GM12878 (cell line): Measurements from ENCODE around the gene KCNV2. TPM values are rescaled to one million over a fixed set of nuclear protein-coding genes. Genes with fewer than 3 reads are reported as not detected.

Experiments used
- ATAC-seq: fragments of 200-7000 bp; cut with Tn5 transposase; 3 replicates; pipeline ENCODE4 v1.9.1; 2020; ENCODE audit warnings: mild to moderate bottlenecking, moderate library complexity
- BruUV-seq: library from RNA; stranded (reverse); fragments of 400-500 nt; replicated peaks from 2 replicates; lab custom pipeline; 2021; lab: Mats Ljungman, UMichigan
- CTCF ChIA-PET: fragments of 300-600 bp; sonication (Branson Sonifier 250); formaldehyde crosslinking; extraction: SDS; loops from one replicate; lab custom pipeline; 2021; ENCODE audit warnings: inconsistent platforms; lab: Yijun Ruan, JAX
- POLR2A ChIA-PET: fragments of 350-600 bp; formaldehyde crosslinking; extraction: SDS; loops from one replicate; lab custom pipeline; 2021; ENCODE audit warnings: inconsistent platforms; lab: Charles Lee
- RAD21 ChIA-PET: fragments of 300-600 bp; sonication (Branson Sonifier 250); formaldehyde crosslinking; loops from one replicate; lab custom pipeline; 2023; ENCODE audit warnings: antibody characterized with exemption; ENCODE audit not compliant: unreplicated experiment; lab: Charles Lee
- SMC1A ChIA-PET: fragments of 300-600 bp; sonication (Branson Sonifier 250); formaldehyde crosslinking; loops from one replicate; lab custom pipeline; 2023; ENCODE audit not compliant: unreplicated experiment, uncharacterized antibody; lab: Charles Lee
- DNase-seq: peaks from one replicate; pipeline ENCODE4 v3.0.0-alpha.2; 2011; ENCODE audit warnings: low read depth, low spot score
- FAIRE-seq: peaks from 3 replicates; lab custom pipeline; 2011; peaks lifted over from hg19 to GRCh38; lab: Jason Lieb, UNC
- H2AFZ ChIP-seq: 2 replicates; pipeline ENCODE4 v1.6.0; 2011; ENCODE audit warnings: low read depth, low read length, control low read depth; ENCODE audit not compliant: control insufficient read depth
- H3K27ac ChIP-seq: 2 replicates; pipeline ENCODE4 v1.5.1; 2011; ENCODE audit warnings: control low read depth; ENCODE audit not compliant: control insufficient read depth, insufficient read depth
- H3K27me3 ChIP-seq, 2 experiments: replicated peaks in 1 of 2; 2 replicates each; pipeline versions ENCODE4 v1.6.0 to v1.6.1; 2011; ENCODE audit warnings: low read length in 1 of 2; ENCODE audit not compliant: control insufficient read depth in 2 of 2, insufficient read depth in 2 of 2
- H3K36me3 ChIP-seq, 2 experiments: 2 replicates each; pipeline ENCODE4 v1.5.1; 2011; ENCODE audit warnings: low read length in 1 of 2; ENCODE audit not compliant: control insufficient read depth in 2 of 2, insufficient read depth in 2 of 2
- H3K4me1 ChIP-seq: 2 replicates; pipeline ENCODE4 v1.6.1; 2011; ENCODE audit warnings: mild to moderate bottlenecking, low read length, moderate library complexity, mixed read lengths; ENCODE audit not compliant: control insufficient read depth, insufficient read depth
- H3K4me2 ChIP-seq: 2 replicates; pipeline ENCODE4 v1.6.0; 2011; ENCODE audit warnings: control low read depth; ENCODE audit not compliant: control insufficient read depth, insufficient read depth
- H3K4me3 ChIP-seq: fragments of 200-600 bp; sonication (generic); 2 replicates; pipeline ENCODE4 v1.5.1; 2016
- H3K79me2 ChIP-seq: 2 replicates; pipeline ENCODE4 v1.6.0; 2011; ENCODE audit warnings: low read length; ENCODE audit not compliant: control insufficient read depth, insufficient read depth
- H3K9ac ChIP-seq: 2 replicates; pipeline ENCODE4 v1.8.0; 2011; ENCODE audit warnings: low read length, control low read depth, mixed read lengths; ENCODE audit not compliant: control insufficient read depth, insufficient read depth
- H3K9me3 ChIP-seq: replicated peaks from 3 replicates; pipeline ENCODE4 v1.5.1; 2011; ENCODE audit warnings: mild to moderate bottlenecking, low read length; ENCODE audit not compliant: control insufficient read depth, insufficient read depth
- H4K20me1 ChIP-seq: 2 replicates; pipeline ENCODE4 v1.6.0; 2011; ENCODE audit not compliant: control insufficient read depth, insufficient read depth
- BACH1 ChIP-seq: fragments of 450-650 bp; IDR thresholded peaks from 2 replicates; pipeline ENCODE4 v1.6.1; 2017; ENCODE audit warnings: mild to moderate bottlenecking, borderline replicate concordance
- ETV6 ChIP-seq, 2 experiments: fragments of 450-650 bp in 1 of 2; IDR thresholded peaks in 1 of 2; conservative IDR thresholded peaks in 1 of 2; 2 replicates each; pipeline ENCODE4 v1.6.1; 2014; ENCODE audit warnings: antibody characterized with exemption in 1 of 2, borderline replicate concordance in 1 of 2, low read depth in 1 of 2, mild to moderate bottlenecking in 1 of 2, moderate library complexity in 1 of 2
- FOXM1 ChIP-seq: IDR thresholded peaks from 2 replicates; pipeline ENCODE4 v1.6.1; 2012; ENCODE audit warnings: low read depth, mild to moderate bottlenecking, inconsistent platforms, low read length, moderate library complexity
- GATAD2B ChIP-seq: fragments of 450-650 bp; conservative IDR thresholded peaks from 2 replicates; pipeline ENCODE4 v1.6.1; 2017; ENCODE audit warnings: low read depth, mild to moderate bottlenecking, moderate library complexity
- HDAC2 ChIP-seq: fragments of 200-600 bp; sonication (generic); IDR thresholded peaks from 2 replicates; pipeline ENCODE4 v1.6.1; 2017
- JUND ChIP-seq: IDR thresholded peaks from 2 replicates; pipeline ENCODE4 v1.6.1; 2012; ENCODE audit warnings: low read depth, mild to moderate bottlenecking, low read length, improper control_type of control experiment, moderate library complexity
- MEF2A ChIP-seq: IDR thresholded peaks from 2 replicates; pipeline ENCODE4 v1.6.1; 2011; ENCODE audit warnings: low read depth, mild to moderate bottlenecking, low read length, moderate library complexity; ENCODE audit not compliant: insufficient read depth
- MTA2 ChIP-seq: fragments of 450-650 bp; IDR thresholded peaks from 2 replicates; pipeline ENCODE4 v1.6.1; 2016; ENCODE audit warnings: low read depth, mild to moderate bottlenecking, moderate library complexity
- RCOR1 ChIP-seq: conservative IDR thresholded peaks from 2 replicates; pipeline ENCODE4 v1.6.1; 2012; ENCODE audit warnings: low read depth, low read length, improper control_type of control experiment
- SMARCA5 ChIP-seq: fragments of 450-650 bp; IDR thresholded peaks from 2 replicates; pipeline ENCODE4 v1.6.1; 2017; ENCODE audit warnings: mild to moderate bottlenecking
- SMC3 ChIP-seq: IDR thresholded peaks from 2 replicates; pipeline ENCODE4 v1.6.1; 2011; ENCODE audit warnings: low read length, improper control_type of control experiment, borderline replicate concordance
- WRNIP1 ChIP-seq: IDR thresholded peaks from 2 replicates; pipeline ENCODE4 v1.6.1; 2011; ENCODE audit warnings: low read depth, low read length, improper control_type of control experiment, borderline replicate concordance
- WGBS: methylation state at CpG from one replicate; pipeline ENCODE4 v1.1.6; 2016; ENCODE audit warnings: low lambda C conversion rate; ENCODE audit not compliant: insufficient replicate concordance, insufficient coverage; ENCODE audit errors: missing lambda C conversion rate; 5-methylcytosine and 5-hydroxymethylcytosine counted together
- in situ Hi-C: fragments of 300-500 bp; cut with MboI; formaldehyde crosslinking; loops from 9 replicates; pipeline ENCODE4 v1.14.3; 2018; ENCODE audit warnings: mixed read lengths
- intact Hi-C: fragments of 100-400 bp; cut with micrococcal nuclease; formaldehyde crosslinking; loops from one replicate; pipeline ENCODE4 v1.14.2; 2022; ENCODE audit not compliant: unreplicated experiment
- polyA plus RNA-seq, 11 experiments: library from polyadenylated mRNA; depleted of rRNA in 4 of 11; unstranded in 6 of 11; stranded (reverse) in 5 of 11; fragments of >200 nt; fragmentation: Nextera tagmentation in 4 of 11; fragmentation: Illumina TruSeq in 1 of 11; extraction: Ambion mirVana in 4 of 11; extraction: Trizol in 1 of 11; gene quantifications; 1 replicate in 1 of 11; 2 replicates in 10 of 11; pipeline versions ENCODE4 v1.2.1 to v1.2.3, GENCODE V29; 2011 to 2016; ENCODE audit warnings: inconsistent platforms in 2 of 11, missing spikeins in 2 of 11, low read depth in 1 of 11
- total RNA-seq, 4 experiments: library from RNA; depleted of rRNA in 3 of 4; stranded (reverse); fragments of >200 nt in 3 of 4; fragmentation: Illumina TruSeq in 1 of 4; extraction: Trizol in 1 of 4; gene quantifications; 2 replicates each; pipeline versions ENCODE4 v1.2.1 to v1.2.3, GENCODE V29; 2013 to 2021

The KCNV2 gene
- total and polyA plus RNA-seq, 10 of the 15 experiments (the other 5 are each of a cell fraction or from before 2014, with no cell fraction given): 0.04 to 0.37 (median 0.09) TPM; not detected in 4

- TF ChIP-seq JUND (no peak; the same call in 1 of the 2 replicates), MTA2 (peak; percentile 96), WRNIP1 (no peak), MEF2A (no peak), ETV6 (conservative IDR thresholded peaks at IDR 0.05 in 1 of 2, IDR thresholded peaks at IDR 0.05 in 1 of 2; ENCODE audit: borderline replicate concordance in 1 of 2, low read depth in 1 of 2) (no peak), SMC3 (peak; percentile 93), RCOR1 (no peak), SMARCA5 (no peak; the same call in 1 of the 2 replicates), FOXM1 (no peak), BACH1 (no peak)
Measured at GRCh38 chr9:2727966-2728613, 10.8 kb downstream of the KCNV2 start (continued).

DNA sequence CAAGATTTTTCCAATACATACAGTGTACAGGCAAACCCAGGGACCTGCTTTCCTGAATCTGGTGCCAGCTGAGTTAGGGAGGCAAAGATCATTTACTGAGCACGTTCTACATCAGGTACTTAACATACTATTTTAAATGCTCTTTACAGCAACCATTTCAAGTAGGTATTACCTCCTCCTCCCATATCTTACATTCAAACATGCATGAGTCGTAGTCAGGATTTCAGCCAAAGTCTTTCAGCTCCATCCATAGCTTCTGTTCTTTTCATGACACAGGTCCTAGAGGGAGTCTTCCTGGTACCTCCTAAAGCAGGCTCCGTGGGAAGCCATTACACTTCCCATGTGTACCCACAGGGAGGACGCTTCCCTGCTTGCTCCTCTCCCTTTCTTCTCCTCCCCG is 11.7 kb downstream of the KCNV2 start:
- 85% methylated on average over 5 of the region's 5 CpGs for WGBS
- intact Hi-C loops (loop anchor here (2.0 to 10.0 kb wide), 6 partner anchors 32 to 597 kb away; partner anchors contain the start of gene VLDLR), in situ Hi-C loops (loop anchor here (10.0 kb wide), 1 partner anchor 594 kb away; no protein-coding TSS in a partner anchor)
- POLR2A ChIA-PET: no interaction called here
- TF ChIP-seq HDAC2 (no peak), ETV6 (conservative IDR thresholded peaks at IDR 0.05 in 1 of 2, IDR thresholded peaks at IDR 0.05 in 1 of 2; ENCODE audit: borderline replicate concordance in 1 of 2, low read depth in 1 of 2) (no peak), GATAD2B (no peak)
- RAD21 ChIA-PET: interaction anchor here (0.7 to 2.9 kb wide), 13 partner anchors 14 to 597 kb away, joined by 3 to 39 read pairs (median 6); no protein-coding TSS in a partner anchor
- no TSS peak for BruUV-seq
- H4K20me1 ChIP-seq: no peaks in the 10 kb centered on the region
- no peaks in the 10 kb centered on the region for H3K27me3 ChIP-seq
- DNase-seq (no peak), FAIRE-seq (no peak), ATAC-seq (no peak)
- SMC1A ChIA-PET: interaction anchor here (1.0 to 3.8 kb wide), 20 partner anchors 13 to 596 kb away, joined by 3 to 26 read pairs (median 6); no protein-coding TSS in a partner anchor
- no peaks in the 10 kb centered on the region for H3K36me3 ChIP-seq
- CTCF ChIA-PET: interaction anchor here (0.6 to 3.6 kb wide), 27 partner anchors 9 to 1724 kb away, joined by 3 to 25 read pairs (median 5); no protein-coding TSS in a partner anchor
- H3K9me3 ChIP-seq: no peaks in the 10 kb centered on the region
- no peaks in the 10 kb centered on the region; the same call in 1 of the 2 replicates for H3K4me1 ChIP-seq
- no peak overlapping the region for H3K4me2 ChIP-seq
- no peak overlapping the region; the same call in 1 of the 2 replicates for H3K9ac ChIP-seq
- H2AFZ ChIP-seq: no peak overlapping the region
- H3K4me3 ChIP-seq: no peak overlapping the region
- H3K27ac ChIP-seq: no peak overlapping the region
- no peaks in the 10 kb centered on the region for H3K79me2 ChIP-seq
